T-helper 17 cell (primary cell): ENCODE measurements around the gene SFTA2. TPM values are rescaled to one million over a fixed set of nuclear protein-coding genes. Genes with fewer than 3 reads are reported as not detected.
"Not testable (repeated sequence)": the region's sequence is repeated elsewhere in the genome, so short reads cannot be mapped to it uniquely, and the experiment has no call there.

Source experiments
- ATAC-seq: fragments of 150-1000 bp; cut with Tn5 transposase; 2 replicates; pipeline ENCODE4 v1.10.0; 2021; ENCODE audit warnings: mild to moderate bottlenecking, moderate library complexity
- DNase-seq, 3 donors: peaks; one replicate each; pipeline versions ENCODE4 v3.0.0 to v3.0.0-alpha.2; 2020 to 2021
- H3K9me3 ChIP-seq: one replicate; pipeline ENCODE4 v1.7.0; 2013; ENCODE audit warnings: low read length, mild to moderate bottlenecking; ENCODE audit not compliant: control insufficient read depth, poor library complexity, severe bottlenecking
- H3K27ac Mint-ChIP-seq: one replicate; pipeline ENCODE4 v1.8.0; 2022; ENCODE audit warnings: mild to moderate bottlenecking, moderate library complexity, mixed read lengths
- H3K27me3 Mint-ChIP-seq: one replicate; pipeline ENCODE4 v1.8.0; 2022; ENCODE audit warnings: mixed read lengths
- H3K36me3 Mint-ChIP-seq: one replicate; pipeline ENCODE4 v1.8.0; 2022; ENCODE audit warnings: low read depth, mixed read lengths
- H3K4me1 Mint-ChIP-seq: one replicate; pipeline ENCODE4 v1.8.0; 2022; ENCODE audit warnings: mild to moderate bottlenecking, mixed read lengths
- H3K4me3 Mint-ChIP-seq: one replicate; pipeline ENCODE4 v1.8.0; 2022; ENCODE audit warnings: mild to moderate bottlenecking, moderate library complexity, mixed read lengths
- total RNA-seq, 4 donors: library from RNA in 2 of 4; stranded (reverse) in 2 of 4; gene quantifications; one replicate each; pipeline ENCODE4 v1.2.3 and lab custom pipeline; 2022 to 2026

Gene SFTA2
- total RNA-seq, 2 donors from 2014 or later = not detected

- DNase-seq (no peak), ATAC-seq (no peak)
- peaks cover 31% of the 10 kb centered on the region for H3K4me1 Mint-ChIP-seq
- H3K27me3 Mint-ChIP-seq = no peaks in the 10 kb centered on the region
- peaks cover 6% of the 10 kb centered on the region for H3K36me3 Mint-ChIP-seq
- peak overlapping the region; percentile 94 for H3K4me3 Mint-ChIP-seq
- H3K27ac Mint-ChIP-seq = peak overlapping the region; percentile 75
- no peaks in the 10 kb centered on the region for H3K9me3 ChIP-seq
Measured at GRCh38 chr6:30914854-30915590, 16.9 kb downstream of the SFTA2 start.

DNA sequence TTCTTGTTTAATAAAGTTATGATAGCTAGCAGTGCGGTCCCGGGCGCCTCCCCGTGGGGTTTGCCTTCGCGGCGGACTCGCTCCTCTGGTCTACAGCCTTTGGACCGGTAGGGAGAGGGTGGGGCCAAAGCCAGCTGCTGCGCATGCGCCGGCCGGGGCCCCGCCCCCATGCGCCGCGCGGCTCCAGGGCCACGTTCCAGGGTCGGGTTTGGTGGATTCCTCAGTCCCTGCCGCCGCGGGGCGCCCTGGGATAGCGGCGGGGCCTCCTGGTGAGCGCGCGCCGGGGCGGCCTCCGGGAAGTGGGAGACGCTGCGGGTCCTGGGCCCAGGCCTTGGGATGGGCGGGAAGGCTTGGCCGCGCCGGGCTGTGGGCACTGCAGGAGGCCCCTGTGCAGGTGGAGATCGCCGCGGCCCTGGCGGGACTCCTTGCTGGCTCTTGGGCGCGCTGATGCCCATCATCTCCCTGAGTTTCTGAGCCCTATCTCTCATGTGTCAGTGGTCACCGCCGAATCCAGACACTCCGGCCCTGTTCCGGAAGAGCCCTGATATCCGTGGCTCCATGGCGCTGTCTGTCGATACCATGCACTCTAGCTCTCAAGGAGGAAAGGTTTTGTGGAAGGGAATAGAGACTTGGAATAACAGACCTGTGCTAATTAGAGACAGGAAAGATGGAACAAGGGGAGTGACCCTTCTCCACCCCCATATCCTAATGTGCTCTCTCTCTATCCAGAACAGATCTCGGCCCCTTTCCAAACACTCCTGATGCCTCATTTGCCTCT, 17.7 kb downstream of the SFTA2 start, which contains the start of gene VARS2:
TSS of gene VARS2 (plus strand) at position 163 of the 778 bp plus-strand sequence. CDS start at position 762, 599 bp downstream.
- peak within 1 kb of the TSS; percentile 75 for H3K27ac Mint-ChIP-seq
- DNase-seq (peak; percentile 80 to 91 (median 88)), ATAC-seq (peak; percentile 98)
- no peaks in the 10 kb centered on the region for H3K27me3 Mint-ChIP-seq
- H3K36me3 Mint-ChIP-seq = peaks cover 4% of the 10 kb centered on the region
- peak within 1 kb of the TSS; percentile 94 for H3K4me3 Mint-ChIP-seq
- H3K4me1 Mint-ChIP-seq = peaks cover 31% of the 10 kb centered on the region
- no peaks in the 10 kb centered on the region for H3K9me3 ChIP-seq

- H3K9me3 ChIP-seq = no peaks in the 10 kb centered on the region
- H3K4me3 Mint-ChIP-seq = peak overlapping the region; percentile 94
- H3K27ac Mint-ChIP-seq = no peak overlapping the region
- ATAC-seq = no peak
- H3K4me1 Mint-ChIP-seq = peaks cover 36% of the 10 kb centered on the region
- H3K36me3 Mint-ChIP-seq = peaks cover 4% of the 10 kb centered on the region
- DNase-seq = no peak
- H3K27me3 Mint-ChIP-seq = no peaks in the 10 kb centered on the region
Measured at GRCh38 chr6:30913721-30914075, 18.3 kb downstream of the SFTA2 start.

- H3K27ac Mint-ChIP-seq = no peak overlapping the region
- H3K36me3 Mint-ChIP-seq = peaks cover 8% of the 10 kb centered on the region
- H3K4me3 Mint-ChIP-seq = peak overlapping the region; percentile 94
- no peaks in the 10 kb centered on the region for H3K27me3 Mint-ChIP-seq
- ATAC-seq (no peak), DNase-seq (no peak)
- no peaks in the 10 kb centered on the region for H3K9me3 ChIP-seq
- H3K4me1 Mint-ChIP-seq = peaks cover 42% of the 10 kb centered on the region
Measured at GRCh38 chr6:30912746-30913520, 19.0 kb downstream of the SFTA2 start.

- not testable (repeated sequence) for H3K9me3 ChIP-seq, H3K36me3 Mint-ChIP-seq, H3K27me3 Mint-ChIP-seq, H3K4me3 Mint-ChIP-seq, H3K27ac Mint-ChIP-seq, DNase-seq, ATAC-seq
- H3K4me1 Mint-ChIP-seq = peaks cover 36% of the 10 kb centered on the region
Measured at GRCh38 chr6:30910473-30910872, 21.5 kb downstream of the SFTA2 start.

GRCh38 chr6:30908700-30909099, 23.3 kb downstream of the SFTA2 start:
- H3K27me3 Mint-ChIP-seq = no peaks in the 10 kb centered on the region
- ATAC-seq = no peak
- H3K27ac Mint-ChIP-seq = peak overlapping the region; percentile 92
- no peak for DNase-seq
- H3K36me3 Mint-ChIP-seq = peaks cover 8% of the 10 kb centered on the region
- peaks cover 27% of the 10 kb centered on the region for H3K4me1 Mint-ChIP-seq
- peak overlapping the region; percentile 99 for H3K4me3 Mint-ChIP-seq
- no peaks in the 10 kb centered on the region for H3K9me3 ChIP-seq

- peaks cover 24% of the 10 kb centered on the region for H3K4me1 Mint-ChIP-seq
Measured at GRCh38 chr6:30907758-30908591, 24.0 kb downstream of the SFTA2 start, which contains the start of gene GTF2H4. TSS of gene GTF2H4 (plus strand) at chr6:30908207.

DNA sequence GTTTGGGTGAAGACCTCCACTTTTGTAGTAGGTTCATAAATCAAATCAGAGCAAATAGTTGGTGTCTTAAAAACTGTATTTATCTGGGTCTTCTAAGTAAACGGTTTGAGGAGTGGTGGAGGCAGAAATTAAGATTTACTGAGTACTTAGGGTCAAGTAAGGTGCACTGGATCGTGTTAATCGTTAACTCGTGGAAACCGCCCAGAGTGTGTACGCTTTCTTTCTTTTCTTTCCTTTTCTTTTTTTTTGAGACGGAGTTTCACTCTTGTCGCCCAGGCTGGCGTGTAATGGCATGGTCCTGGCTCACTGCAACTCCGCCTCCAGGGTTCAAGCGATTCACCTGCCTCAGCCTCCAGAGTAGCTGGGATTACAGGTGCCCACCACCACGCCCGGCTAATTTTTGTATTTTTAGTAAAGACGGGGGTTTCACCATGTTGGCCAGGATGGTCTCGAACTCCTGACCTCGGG, 24.6 kb downstream of the SFTA2 start:
- H3K9me3 ChIP-seq, H3K27me3 Mint-ChIP-seq, ATAC-seq, H3K36me3 Mint-ChIP-seq, DNase-seq: not testable (repeated sequence)
- Mint-ChIP-seq H3K27ac (peak overlapping the region; percentile 92), H3K4me1 (peaks cover 29% of the 10 kb centered on the region), H3K4me3 (peak overlapping the region; percentile 99)

More at GRCh38 chr6:30907758-30908591, 24.0 kb downstream of the SFTA2 start, which contains the start of gene GTF2H4:
- no peaks in the 10 kb centered on the region for H3K9me3 ChIP-seq
- DNase-seq = peak; percentile 84 to 87 (median 87)
- peak; percentile 100 for ATAC-seq
- Mint-ChIP-seq H3K27ac (peak within 1 kb of the TSS; percentile 92), H3K27me3 (no peaks in the 10 kb centered on the region), H3K36me3 (peaks cover 8% of the 10 kb centered on the region), H3K4me3 (peak within 1 kb of the TSS; percentile 99)

DNA sequence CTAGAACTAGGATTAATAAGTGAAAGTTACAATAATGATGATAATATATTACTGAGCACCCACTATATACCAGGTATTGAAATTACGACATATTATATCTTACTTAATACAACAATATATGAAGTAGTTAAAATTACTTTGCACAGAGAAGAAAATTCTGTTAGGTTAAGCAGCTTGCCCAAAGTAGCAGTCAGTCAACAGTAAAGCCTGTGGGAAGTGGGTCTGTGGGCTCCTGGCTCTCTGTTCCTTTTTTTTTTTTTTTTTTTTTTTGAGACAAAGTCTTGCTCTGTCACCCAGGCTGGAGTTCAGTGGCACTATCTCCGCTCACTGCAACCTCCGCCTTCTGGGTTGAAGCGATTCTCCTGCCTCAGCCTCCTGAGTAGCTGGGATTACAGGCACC, 28.7 kb downstream of the SFTA2 start:
- Mint-ChIP-seq H3K4me3 (no peak overlapping the region), H3K27me3 (no peaks in the 10 kb centered on the region), H3K27ac (peak overlapping the region; percentile 84), H3K36me3 (peaks cover 7% of the 10 kb centered on the region), H3K4me1 (peaks cover 15% of the 10 kb centered on the region)
- H3K9me3 ChIP-seq = no peaks in the 10 kb centered on the region
- ATAC-seq = no peak
- DNase-seq = no peak

DNA sequence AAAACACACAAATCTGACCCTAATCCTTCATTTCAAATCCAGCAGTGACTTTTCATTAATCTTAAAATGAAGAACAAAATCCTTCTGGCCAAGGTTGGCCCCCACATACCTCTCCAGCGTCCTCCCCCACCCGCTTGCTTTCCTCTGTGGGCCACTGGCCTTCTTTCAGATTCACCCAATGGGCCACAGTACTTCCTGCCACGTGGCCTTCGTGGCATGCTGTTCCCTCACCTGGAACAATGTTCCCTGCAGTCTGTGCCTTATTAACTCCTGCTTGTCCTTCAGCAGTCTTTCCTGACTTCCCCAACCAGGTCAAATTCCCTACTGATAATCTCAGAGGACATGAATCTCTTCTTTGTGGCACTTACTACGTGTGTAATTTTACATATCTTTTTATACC, 29.3 kb downstream of the SFTA2 start:
- Mint-ChIP-seq H3K27me3 (no peaks in the 10 kb centered on the region), H3K36me3 (peaks cover 4% of the 10 kb centered on the region), H3K4me1 (peaks cover 10% of the 10 kb centered on the region), H3K27ac (peak overlapping the region; percentile 84), H3K4me3 (peak overlapping the region; percentile 28)
- ATAC-seq = no peak
- no peak for DNase-seq
- no peaks in the 10 kb centered on the region for H3K9me3 ChIP-seq

- H3K4me3 Mint-ChIP-seq, H3K4me1 Mint-ChIP-seq: not testable (repeated sequence)
- H3K27ac Mint-ChIP-seq = peak overlapping the region; percentile 84
Measured at GRCh38 chr6:30902196-30902595, 29.8 kb downstream of the SFTA2 start.

DNA sequence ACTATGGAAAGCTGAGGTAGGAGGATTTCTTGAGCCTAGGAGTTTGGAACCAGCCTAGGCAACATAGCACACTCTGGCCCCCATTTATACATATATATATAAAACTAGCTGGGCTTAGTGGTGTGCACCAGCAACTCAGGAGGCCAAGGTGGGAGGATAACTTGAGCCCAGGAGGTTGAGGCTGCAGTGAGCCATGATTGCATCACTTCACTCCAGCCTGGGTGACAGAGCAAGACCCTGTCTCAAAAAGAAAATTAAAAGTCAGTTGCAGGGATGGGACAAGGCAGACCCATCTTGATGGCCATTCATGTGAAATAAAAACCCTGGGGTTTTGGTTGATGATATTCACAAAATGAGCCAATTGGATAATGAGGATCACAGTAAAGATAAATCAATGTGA, 30.5 kb downstream of the SFTA2 start:
- ATAC-seq (no peak), DNase-seq (no peak)
- H3K36me3 Mint-ChIP-seq = peaks cover 4% of the 10 kb centered on the region
- no peaks in the 10 kb centered on the region for H3K9me3 ChIP-seq
- H3K27ac Mint-ChIP-seq = no peak overlapping the region
- H3K27me3 Mint-ChIP-seq = no peaks in the 10 kb centered on the region
- peaks cover 7% of the 10 kb centered on the region for H3K4me1 Mint-ChIP-seq
- H3K4me3 Mint-ChIP-seq = no peak overlapping the region

More at GRCh38 chr6:30902196-30902595, 29.8 kb downstream of the SFTA2 start:
- not testable (repeated sequence) for DNase-seq, ATAC-seq, H3K36me3 Mint-ChIP-seq, H3K9me3 ChIP-seq, H3K27me3 Mint-ChIP-seq
